Smooth muscle cell (in vitro differentiated cells): Measurements from ENCODE around the gene TM4SF1. TPM values are rescaled to one million over a fixed set of nuclear protein-coding genes. Genes with fewer than 3 reads are reported as not detected.

Experiments
- DNase-seq: peaks from one replicate; lab custom pipeline; 2025; ENCODE audit not compliant: unreplicated experiment; lab: John Stamatoyannopoulos, UW
- H2AFZ ChIP-seq: fragments of 200-600 bp; sonication (generic); 2 replicates; pipeline ENCODE4 v1.6.0; 2016; ENCODE audit warnings: antibody characterized with exemption, low read depth, mild to moderate bottlenecking
- H3F3A ChIP-seq: fragments of 200-600 bp; sonication (generic); 2 replicates; pipeline ENCODE4 v1.6.0; 2017; ENCODE audit warnings: antibody characterized with exemption, low read depth
- H3K27ac ChIP-seq: fragments of 200-600 bp; sonication (generic); 2 replicates; pipeline ENCODE4 v1.5.1; 2016; ENCODE audit warnings: low read depth, mild to moderate bottlenecking
- H3K27me3 ChIP-seq: fragments of 200-600 bp; sonication (generic); 2 replicates; pipeline ENCODE4 v1.6.1; 2016; ENCODE audit warnings: low read depth, mild to moderate bottlenecking
- H3K36me3 ChIP-seq: fragments of 200-600 bp; sonication (generic); 2 replicates; pipeline ENCODE4 v1.5.1; 2016; ENCODE audit warnings: low read depth
- H3K4me1 ChIP-seq: fragments of 200-600 bp; sonication (generic); 2 replicates; pipeline ENCODE4 v1.5.1; 2016; ENCODE audit warnings: low read depth
- H3K4me2 ChIP-seq: fragments of 200-600 bp; sonication (generic); 2 replicates; pipeline ENCODE4 v1.6.0; 2016; ENCODE audit warnings: mild to moderate bottlenecking
- H3K4me3 ChIP-seq: fragments of 200-600 bp; sonication (generic); 2 replicates; pipeline ENCODE4 v1.5.1; 2016; ENCODE audit warnings: mild to moderate bottlenecking
- H3K79me2 ChIP-seq: fragments of 200-600 bp; sonication (generic); 2 replicates; pipeline ENCODE4 v1.6.0; 2016; ENCODE audit warnings: low read depth, mild to moderate bottlenecking
- H3K9ac ChIP-seq: fragments of 200-600 bp; sonication (generic); 2 replicates; pipeline ENCODE4 v1.6.0; 2016; ENCODE audit warnings: low read depth
- H3K9me3 ChIP-seq: fragments of 200-600 bp; sonication (generic); replicated peaks from 2 replicates; pipeline ENCODE4 v1.5.1; 2016; ENCODE audit warnings: low read depth
- H4K20me1 ChIP-seq: fragments of 200-600 bp; sonication (generic); 2 replicates; pipeline ENCODE4 v1.6.0; 2016; ENCODE audit warnings: low read depth
- CTCF ChIP-seq: fragments of 200-600 bp; sonication (generic); IDR thresholded peaks from 2 replicates; pipeline ENCODE4 v1.5.1; 2017; ENCODE audit warnings: borderline replicate concordance, mild to moderate bottlenecking, antibody characterized with exemption; ENCODE audit not compliant: insufficient read depth, poor library complexity, severe bottlenecking
- WGBS: methylation state at CpG from one replicate; pipeline ENCODE4 v1.1.7; 2016; ENCODE audit warnings: low lambda C conversion rate; 5-methylcytosine and 5-hydroxymethylcytosine counted together
- polyA plus RNA-seq: library from polyadenylated mRNA; unstranded; fragments of >200 nt; fragmentation: Nextera tagmentation; extraction: Ambion mirVana; gene quantifications from 2 replicates; pipeline ENCODE4 v1.2.1, GENCODE V29; 2016
- total RNA-seq: library from RNA; depleted of rRNA; stranded (reverse); fragments of >200 nt; gene quantifications from 2 replicates; pipeline ENCODE4 v1.2.3, GENCODE V29; 2014

Gene TM4SF1
- total and polyA plus RNA-seq, 2 experiments from 2014 or later: 37.5 to 134 TPM

GRCh38 chr3:149343951-149344350 lies 33.5 kb downstream of the TM4SF1 start:
- Histone ChIP-seq H3K9me3 (no peaks in the 10 kb centered on the region), H3F3A (no peaks in the 10 kb centered on the region), H3K79me2 (no peaks in the 10 kb centered on the region), H3K9ac (no peak overlapping the region), H3K4me3 (no peak overlapping the region), H3K36me3 (no peaks in the 10 kb centered on the region), H3K4me1 (peaks cover 8% of the 10 kb centered on the region), H4K20me1 (no peaks in the 10 kb centered on the region), H2AFZ (no peak overlapping the region), H3K27me3 (no peaks in the 10 kb centered on the region), H3K4me2 (no peak overlapping the region), H3K27ac (no peak overlapping the region)
- no peak for TF ChIP-seq CTCF
- WGBS: 95% methylated on average over 4 of the region's 4 CpGs
- no peak for DNase-seq

- Histone ChIP-seq H3K27me3 (no peaks in the 10 kb centered on the region), H3K36me3 (no peaks in the 10 kb centered on the region), H3K27ac (no peak overlapping the region), H3K9me3 (no peaks in the 10 kb centered on the region), H3K9ac (no peak overlapping the region), H3K79me2 (no peaks in the 10 kb centered on the region), H4K20me1 (no peaks in the 10 kb centered on the region), H3K4me3 (no peak overlapping the region), H3K4me1 (peaks cover 8% of the 10 kb centered on the region), H3K4me2 (no peak overlapping the region), H3F3A (no peaks in the 10 kb centered on the region), H2AFZ (no peak overlapping the region)
- TF ChIP-seq CTCF: no peak
- DNase-seq: no peak
- WGBS: 93% methylated on average over 4 of the region's 4 CpGs
These were observed 34.8 kb downstream of the TM4SF1 start for GRCh38 chr3:149342413-149343380.

GRCh38 chr3:149340310-149340933 lies 37.0 kb downstream of the TM4SF1 start:
- peak overlapping the region; percentile 87 for H3K27ac ChIP-seq
- H3K9ac ChIP-seq: peak overlapping the region; percentile 44
- peak overlapping the region; percentile 17 for H2AFZ ChIP-seq
- H3K27me3 ChIP-seq: no peaks in the 10 kb centered on the region
- no peaks in the 10 kb centered on the region for H3K79me2 ChIP-seq
- H3F3A ChIP-seq: no peaks in the 10 kb centered on the region
- peaks cover 8% of the 10 kb centered on the region for H3K4me1 ChIP-seq
- H3K36me3 ChIP-seq: no peaks in the 10 kb centered on the region
- no peak overlapping the region for H3K4me3 ChIP-seq
- no peak for TF ChIP-seq CTCF
- no peaks in the 10 kb centered on the region for H4K20me1 ChIP-seq
- H3K9me3 ChIP-seq: no peaks in the 10 kb centered on the region
- H3K4me2 ChIP-seq: peak overlapping the region; percentile 61
- 10% methylated on average over 1 of the region's 1 CpG for WGBS
- no peak for DNase-seq
